GM12878 (cell line): Measurements from ENCODE around the gene ADAMTSL3. TPM values are rescaled to one million over a fixed set of nuclear protein-coding genes. Genes with fewer than 3 reads are reported as not detected.

Experiments
- CHD1 ChIP-seq: IDR thresholded peaks from 2 replicates; pipeline ENCODE4 v1.6.1; 2012; ENCODE audit warnings: low read depth, low read length, improper control_type of control experiment
- CHD4 ChIP-seq: fragments of 200-600 bp; sonication (generic); IDR thresholded peaks from 2 replicates; pipeline ENCODE4 v1.6.1; 2016; ENCODE audit warnings: mild to moderate bottlenecking
- CREB1 ChIP-seq: IDR thresholded peaks from 2 replicates; pipeline ENCODE4 v1.6.1; 2012; ENCODE audit warnings: low read depth, mild to moderate bottlenecking, inconsistent platforms
- POU2F2 ChIP-seq: IDR thresholded peaks from 3 replicates; pipeline ENCODE4 v1.6.1; 2011; ENCODE audit warnings: low read depth, mild to moderate bottlenecking, low read length, borderline replicate concordance
- RELA ChIP-seq: fragments of 450-650 bp; IDR thresholded peaks from 2 replicates; pipeline ENCODE4 v1.8.0; 2014; ENCODE audit warnings: borderline replicate concordance; ENCODE audit not compliant: partially characterized antibody
- SIX5 ChIP-seq: IDR thresholded peaks from 2 replicates; pipeline ENCODE4 v1.6.1; 2011; ENCODE audit warnings: mild to moderate bottlenecking, low read depth, low read length, moderate library complexity; ENCODE audit not compliant: severe bottlenecking
- SP1 ChIP-seq: IDR thresholded peaks from one replicate; pipeline ENCODE4 v1.6.1; 2011; ENCODE audit warnings: low read depth, low read length
- STAT1 ChIP-seq: fragments of 450-650 bp; conservative IDR thresholded peaks from 2 replicates; pipeline ENCODE4 v1.6.1; 2014; ENCODE audit warnings: antibody characterized with exemption, mild to moderate bottlenecking
- polyA plus RNA-seq, 11 experiments: library from polyadenylated mRNA; depleted of rRNA in 4 of 11; unstranded in 6 of 11; stranded (reverse) in 5 of 11; fragments of >200 nt; fragmentation: Nextera tagmentation in 4 of 11; fragmentation: Illumina TruSeq in 1 of 11; extraction: Ambion mirVana in 4 of 11; extraction: Trizol in 1 of 11; gene quantifications; 1 replicate in 1 of 11; 2 replicates in 10 of 11; pipeline versions ENCODE4 v1.2.1 to v1.2.3, GENCODE V29; 2011 to 2016; ENCODE audit warnings: inconsistent platforms in 2 of 11, missing spikeins in 2 of 11, low read depth in 1 of 11
- total RNA-seq, 4 experiments: library from RNA; depleted of rRNA in 3 of 4; stranded (reverse); fragments of >200 nt in 3 of 4; fragmentation: Illumina TruSeq in 1 of 4; extraction: Trizol in 1 of 4; gene quantifications; 2 replicates each; pipeline versions ENCODE4 v1.2.1 to v1.2.3, GENCODE V29; 2013 to 2021
- TF ChIP-seq, protein P1 (sequence below): fragments of 450-650 bp; formaldehyde crosslinking; IDR thresholded peaks from 2 replicates; pipeline ENCODE4 v1.4.0; 2020; ENCODE audit warnings: mild to moderate bottlenecking, moderate library complexity
- TF ChIP-seq, protein P2 (sequence below): fragments of 450-650 bp; IDR thresholded peaks from 2 replicates; pipeline ENCODE4 v1.6.1; 2017; ENCODE audit warnings: mild to moderate bottlenecking
- TF ChIP-seq, protein P3 (sequence below): fragments of 450-650 bp; IDR thresholded peaks from 2 replicates; pipeline ENCODE4 v1.6.1; 2018; ENCODE audit warnings: borderline replicate concordance, mild to moderate bottlenecking; ENCODE audit not compliant: partially characterized antibody
- TF ChIP-seq, protein P4 (sequence below): fragments of 150-350 bp; IDR thresholded peaks from 2 replicates; pipeline ENCODE4 v1.6.1; 2014; ENCODE audit warnings: mild to moderate bottlenecking, low read depth, low read length
- TF ChIP-seq, protein P5 (sequence below): IDR thresholded peaks from 2 replicates; pipeline ENCODE4 v1.6.1; 2011; ENCODE audit warnings: mild to moderate bottlenecking, low read depth, low read length, moderate library complexity; ENCODE audit not compliant: insufficient replicate concordance
- TF ChIP-seq, protein P6 (sequence below): IDR thresholded peaks from 2 replicates; pipeline ENCODE4 v1.6.1; 2011; ENCODE audit warnings: low read depth, mild to moderate bottlenecking, low read length, moderate library complexity, borderline replicate concordance; ENCODE audit errors: extremely low read depth

ADAMTSL3 gene
- total and polyA plus RNA-seq, 10 of the 15 experiments (the other 5 are each of a cell fraction or from before 2014, with no cell fraction given), result 0.01 to 0.28 (median 0.13) TPM

DNA sequence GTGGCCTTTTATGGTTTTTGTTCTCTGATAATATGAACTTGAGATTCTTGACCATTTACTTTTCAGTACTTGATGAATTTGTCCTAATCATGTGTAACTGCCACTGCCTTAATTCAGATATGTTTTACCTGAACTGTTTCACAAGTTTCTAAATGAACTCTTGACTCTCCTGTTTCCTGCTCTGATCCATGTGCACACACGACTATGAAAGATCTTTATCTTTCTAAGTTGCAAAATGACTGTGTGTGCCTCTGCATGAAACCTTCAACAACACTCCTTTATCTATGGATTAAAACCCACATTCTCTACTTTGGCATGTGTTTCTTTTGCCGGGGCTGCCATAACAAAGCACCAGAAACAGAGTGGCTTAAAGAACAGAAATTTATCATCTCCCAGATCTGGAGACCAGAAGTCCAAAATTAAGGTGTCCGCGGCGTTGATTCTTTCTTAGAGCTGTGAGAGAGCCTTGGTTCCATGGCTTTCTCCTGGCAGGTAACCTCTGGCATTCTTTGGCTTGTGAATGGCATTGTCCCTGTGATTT lies 275.0 kb downstream of the ADAMTSL3 start (continued):
- TF ChIP-seq, protein P1, sequence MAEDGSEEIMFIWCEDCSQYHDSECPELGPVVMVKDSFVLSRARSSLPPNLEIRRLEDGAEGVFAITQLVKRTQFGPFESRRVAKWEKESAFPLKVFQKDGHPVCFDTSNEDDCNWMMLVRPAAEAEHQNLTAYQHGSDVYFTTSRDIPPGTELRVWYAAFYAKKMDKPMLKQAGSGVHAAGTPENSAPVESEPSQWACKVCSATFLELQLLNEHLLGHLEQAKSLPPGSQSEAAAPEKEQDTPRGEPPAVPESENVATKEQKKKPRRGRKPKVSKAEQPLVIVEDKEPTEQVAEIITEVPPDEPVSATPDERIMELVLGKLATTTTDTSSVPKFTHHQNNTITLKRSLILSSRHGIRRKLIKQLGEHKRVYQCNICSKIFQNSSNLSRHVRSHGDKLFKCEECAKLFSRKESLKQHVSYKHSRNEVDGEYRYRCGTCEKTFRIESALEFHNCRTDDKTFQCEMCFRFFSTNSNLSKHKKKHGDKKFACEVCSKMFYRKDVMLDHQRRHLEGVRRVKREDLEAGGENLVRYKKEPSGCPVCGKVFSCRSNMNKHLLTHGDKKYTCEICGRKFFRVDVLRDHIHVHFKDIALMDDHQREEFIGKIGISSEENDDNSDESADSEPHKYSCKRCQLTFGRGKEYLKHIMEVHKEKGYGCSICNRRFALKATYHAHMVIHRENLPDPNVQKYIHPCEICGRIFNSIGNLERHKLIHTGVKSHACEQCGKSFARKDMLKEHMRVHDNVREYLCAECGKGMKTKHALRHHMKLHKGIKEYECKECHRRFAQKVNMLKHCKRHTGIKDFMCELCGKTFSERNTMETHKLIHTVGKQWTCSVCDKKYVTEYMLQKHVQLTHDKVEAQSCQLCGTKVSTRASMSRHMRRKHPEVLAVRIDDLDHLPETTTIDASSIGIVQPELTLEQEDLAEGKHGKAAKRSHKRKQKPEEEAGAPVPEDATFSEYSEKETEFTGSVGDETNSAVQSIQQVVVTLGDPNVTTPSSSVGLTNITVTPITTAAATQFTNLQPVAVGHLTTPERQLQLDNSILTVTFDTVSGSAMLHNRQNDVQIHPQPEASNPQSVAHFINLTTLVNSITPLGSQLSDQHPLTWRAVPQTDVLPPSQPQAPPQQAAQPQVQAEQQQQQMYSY, result no peak
- TF ChIP-seq CHD1, result no peak
- no peak for TF ChIP-seq SIX5
- TF ChIP-seq SP1, result no peak
- TF ChIP-seq, protein P2, sequence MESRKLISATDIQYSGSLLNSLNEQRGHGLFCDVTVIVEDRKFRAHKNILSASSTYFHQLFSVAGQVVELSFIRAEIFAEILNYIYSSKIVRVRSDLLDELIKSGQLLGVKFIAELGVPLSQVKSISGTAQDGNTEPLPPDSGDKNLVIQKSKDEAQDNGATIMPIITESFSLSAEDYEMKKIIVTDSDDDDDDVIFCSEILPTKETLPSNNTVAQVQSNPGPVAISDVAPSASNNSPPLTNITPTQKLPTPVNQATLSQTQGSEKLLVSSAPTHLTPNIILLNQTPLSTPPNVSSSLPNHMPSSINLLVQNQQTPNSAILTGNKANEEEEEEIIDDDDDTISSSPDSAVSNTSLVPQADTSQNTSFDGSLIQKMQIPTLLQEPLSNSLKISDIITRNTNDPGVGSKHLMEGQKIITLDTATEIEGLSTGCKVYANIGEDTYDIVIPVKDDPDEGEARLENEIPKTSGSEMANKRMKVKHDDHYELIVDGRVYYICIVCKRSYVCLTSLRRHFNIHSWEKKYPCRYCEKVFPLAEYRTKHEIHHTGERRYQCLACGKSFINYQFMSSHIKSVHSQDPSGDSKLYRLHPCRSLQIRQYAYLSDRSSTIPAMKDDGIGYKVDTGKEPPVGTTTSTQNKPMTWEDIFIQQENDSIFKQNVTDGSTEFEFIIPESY, result no peak
- TF ChIP-seq, protein P3, sequence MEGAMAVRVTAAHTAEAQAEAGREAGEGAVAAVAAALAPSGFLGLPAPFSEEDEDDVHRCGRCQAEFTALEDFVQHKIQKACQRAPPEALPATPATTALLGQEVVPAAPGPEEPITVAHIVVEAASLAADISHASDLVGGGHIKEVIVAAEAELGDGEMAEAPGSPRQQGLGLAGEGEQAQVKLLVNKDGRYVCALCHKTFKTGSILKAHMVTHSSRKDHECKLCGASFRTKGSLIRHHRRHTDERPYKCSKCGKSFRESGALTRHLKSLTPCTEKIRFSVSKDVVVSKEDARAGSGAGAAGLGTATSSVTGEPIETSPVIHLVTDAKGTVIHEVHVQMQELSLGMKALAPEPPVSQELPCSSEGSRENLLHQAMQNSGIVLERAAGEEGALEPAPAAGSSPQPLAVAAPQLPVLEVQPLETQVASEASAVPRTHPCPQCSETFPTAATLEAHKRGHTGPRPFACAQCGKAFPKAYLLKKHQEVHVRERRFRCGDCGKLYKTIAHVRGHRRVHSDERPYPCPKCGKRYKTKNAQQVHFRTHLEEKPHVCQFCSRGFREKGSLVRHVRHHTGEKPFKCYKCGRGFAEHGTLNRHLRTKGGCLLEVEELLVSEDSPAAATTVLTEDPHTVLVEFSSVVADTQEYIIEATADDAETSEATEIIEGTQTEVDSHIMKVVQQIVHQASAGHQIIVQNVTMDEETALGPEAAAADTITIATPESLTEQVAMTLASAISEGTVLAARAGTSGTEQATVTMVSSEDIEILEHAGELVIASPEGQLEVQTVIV, result no peak
- no peak for TF ChIP-seq CHD4
- TF ChIP-seq POU2F2, result no peak
- TF ChIP-seq CREB1, result no peak
- TF ChIP-seq, protein P4, sequence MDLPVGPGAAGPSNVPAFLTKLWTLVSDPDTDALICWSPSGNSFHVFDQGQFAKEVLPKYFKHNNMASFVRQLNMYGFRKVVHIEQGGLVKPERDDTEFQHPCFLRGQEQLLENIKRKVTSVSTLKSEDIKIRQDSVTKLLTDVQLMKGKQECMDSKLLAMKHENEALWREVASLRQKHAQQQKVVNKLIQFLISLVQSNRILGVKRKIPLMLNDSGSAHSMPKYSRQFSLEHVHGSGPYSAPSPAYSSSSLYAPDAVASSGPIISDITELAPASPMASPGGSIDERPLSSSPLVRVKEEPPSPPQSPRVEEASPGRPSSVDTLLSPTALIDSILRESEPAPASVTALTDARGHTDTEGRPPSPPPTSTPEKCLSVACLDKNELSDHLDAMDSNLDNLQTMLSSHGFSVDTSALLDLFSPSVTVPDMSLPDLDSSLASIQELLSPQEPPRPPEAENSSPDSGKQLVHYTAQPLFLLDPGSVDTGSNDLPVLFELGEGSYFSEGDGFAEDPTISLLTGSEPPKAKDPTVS, result no peak
- TF ChIP-seq RELA, result no peak
- TF ChIP-seq, protein P5, sequence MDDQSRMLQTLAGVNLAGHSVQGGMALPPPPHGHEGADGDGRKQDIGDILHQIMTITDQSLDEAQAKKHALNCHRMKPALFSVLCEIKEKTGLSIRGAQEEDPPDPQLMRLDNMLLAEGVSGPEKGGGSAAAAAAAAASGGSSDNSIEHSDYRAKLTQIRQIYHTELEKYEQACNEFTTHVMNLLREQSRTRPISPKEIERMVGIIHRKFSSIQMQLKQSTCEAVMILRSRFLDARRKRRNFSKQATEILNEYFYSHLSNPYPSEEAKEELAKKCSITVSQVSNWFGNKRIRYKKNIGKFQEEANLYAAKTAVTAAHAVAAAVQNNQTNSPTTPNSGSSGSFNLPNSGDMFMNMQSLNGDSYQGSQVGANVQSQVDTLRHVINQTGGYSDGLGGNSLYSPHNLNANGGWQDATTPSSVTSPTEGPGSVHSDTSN, result no peak
- no peak for TF ChIP-seq STAT1
- TF ChIP-seq, protein P6, sequence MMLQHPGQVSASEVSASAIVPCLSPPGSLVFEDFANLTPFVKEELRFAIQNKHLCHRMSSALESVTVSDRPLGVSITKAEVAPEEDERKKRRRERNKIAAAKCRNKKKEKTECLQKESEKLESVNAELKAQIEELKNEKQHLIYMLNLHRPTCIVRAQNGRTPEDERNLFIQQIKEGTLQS, result no peak
